Measurements from ENCODE around the gene RASA1. TPM values are rescaled to one million over a fixed set of nuclear protein-coding genes. Genes with fewer than 3 reads are reported as not detected.
"Not testable (repeated sequence)": the region's sequence is repeated elsewhere in the genome, so short reads cannot be mapped to it uniquely, and the experiment has no call there.

The RASA1 gene
- total RNA-seq (2014; rRNA removed; shearing (Covaris generic)) = 6.3 and 8.5 TPM in 2 replicates

- in situ Hi-C loops (cut with HindIII; ENCODE audit: low sequenced_read_pairs) = no loop called here
- DNase-seq (ENCODE audit: low spot score) = peak; percentile 96
Measured at GRCh38 chr5:87267574-87268125, at the start of gene RASA1. RASA1 (plus strand) TSS chr5:87267883; CDS start chr5:87268452, 569 bp downstream.

GRCh38 chr5:87229780-87230179 lies 37.9 kb upstream of the RASA1 start:
- no peak for DNase-seq (ENCODE audit: low spot score)
- in situ Hi-C loops (cut with HindIII; ENCODE audit: low sequenced_read_pairs) = no loop called here

- in situ Hi-C loops (cut with HindIII; ENCODE audit: low sequenced_read_pairs) = no loop called here
Measured at GRCh38 chr5:87231037-87231808, 36.5 kb upstream of the RASA1 start.

GRCh38 chr5:87233143-87233542 lies 34.5 kb upstream of the RASA1 start:
- in situ Hi-C loops (cut with HindIII; ENCODE audit: low sequenced_read_pairs) = no loop called here
- no peak for DNase-seq (ENCODE audit: low spot score)

More at GRCh38 chr5:87231037-87231808, 36.5 kb upstream of the RASA1 start:
- no peak for DNase-seq (ENCODE audit: low spot score)

DNA sequence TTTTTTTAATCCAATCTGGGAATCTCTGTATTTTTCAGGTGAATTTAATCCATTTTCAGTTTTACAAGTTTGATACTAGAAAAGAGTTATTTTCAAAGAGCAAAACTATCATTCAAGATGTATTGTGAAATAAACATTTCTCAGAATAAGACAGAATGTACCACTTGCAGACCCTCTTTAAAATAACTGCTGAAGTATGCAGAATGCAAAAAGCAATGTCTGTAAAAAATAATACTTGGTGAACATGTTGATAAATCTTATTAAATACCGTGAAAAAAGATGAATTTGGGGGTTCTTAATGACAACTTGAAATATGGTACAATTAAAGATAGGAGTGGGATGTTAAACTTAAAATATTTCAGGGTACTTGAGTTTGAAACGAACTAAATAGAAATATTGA lies 26.1 kb upstream of the RASA1 start:
- in situ Hi-C loops (cut with HindIII; ENCODE audit: low sequenced_read_pairs) = no loop called here
- no peak for DNase-seq (ENCODE audit: low spot score)

DNA sequence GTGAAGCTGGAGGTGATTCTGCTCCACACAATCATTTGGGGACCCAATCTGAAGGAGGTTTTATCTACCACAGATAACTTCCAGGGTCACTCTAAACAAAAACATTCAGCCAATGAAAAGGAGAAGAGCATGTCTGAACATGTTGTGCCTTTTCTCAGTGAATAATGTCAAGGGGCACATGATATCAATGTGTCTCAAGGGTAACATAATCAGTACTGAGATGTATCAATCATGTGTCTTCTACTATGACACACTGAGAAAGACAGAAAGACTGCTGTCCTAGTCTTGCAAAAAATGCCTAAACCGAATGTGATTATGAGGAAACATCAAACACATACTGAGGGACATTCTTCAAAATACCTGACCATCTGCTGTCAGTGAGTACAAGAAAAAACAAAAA lies 25.4 kb upstream of the RASA1 start:
- no peak for DNase-seq (ENCODE audit: low spot score)
- in situ Hi-C loops (cut with HindIII; ENCODE audit: low sequenced_read_pairs) = no loop called here

GRCh38 chr5:87243161-87243844 lies 24.4 kb upstream of the RASA1 start:
- in situ Hi-C loops (cut with HindIII; ENCODE audit: low sequenced_read_pairs) = no loop called here

DNA sequence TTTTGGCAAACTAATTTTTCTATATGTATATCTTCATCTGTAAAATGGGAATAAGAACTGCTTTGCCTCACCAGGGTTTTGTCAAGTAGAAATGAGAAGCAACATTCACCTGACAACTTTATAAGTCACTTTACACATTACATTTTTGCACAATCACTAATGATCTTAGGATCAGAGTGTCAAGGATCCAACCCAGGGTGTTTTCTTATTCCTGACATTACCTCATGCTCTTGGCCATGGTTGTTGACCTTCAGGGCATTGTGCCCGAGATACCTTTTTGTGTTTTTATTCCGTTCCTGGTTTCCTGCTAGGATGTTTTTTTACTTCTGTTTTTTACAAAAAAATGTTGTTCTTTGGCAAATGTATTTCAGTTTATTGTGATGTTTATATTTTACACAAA lies 22.2 kb upstream of the RASA1 start:
- DNase-seq (ENCODE audit: low spot score) = no peak
- in situ Hi-C loops (cut with HindIII; ENCODE audit: low sequenced_read_pairs) = no loop called here

More at GRCh38 chr5:87243161-87243844, 24.4 kb upstream of the RASA1 start:
- no peak for DNase-seq (ENCODE audit: low spot score)

GRCh38 chr5:87246061-87246460 lies 21.6 kb upstream of the RASA1 start:
- DNase-seq (ENCODE audit: low spot score) = peak; percentile 47
- in situ Hi-C loops (cut with HindIII; ENCODE audit: low sequenced_read_pairs) = no loop called here

DNA sequence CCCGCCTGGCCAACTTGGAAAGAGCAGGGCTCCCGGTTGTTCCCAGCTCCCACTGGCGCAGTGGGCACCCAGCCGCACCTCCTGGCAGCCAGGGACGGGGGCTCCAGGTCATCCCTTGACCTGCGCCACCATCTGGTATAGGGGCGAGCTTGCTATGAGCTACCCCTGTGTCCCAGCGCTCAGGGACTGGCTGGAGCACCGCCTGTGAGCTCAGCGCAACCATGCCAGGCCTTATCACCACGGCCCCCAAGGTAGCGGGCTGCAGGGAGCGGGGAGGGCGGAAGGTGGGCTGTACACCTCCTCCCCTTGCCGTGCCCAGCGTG lies 15.4 kb upstream of the RASA1 start:
- no peak for DNase-seq (ENCODE audit: low spot score)
- in situ Hi-C loops (cut with HindIII; ENCODE audit: low sequenced_read_pairs) = no loop called here

- no peak for DNase-seq (ENCODE audit: low spot score)
- in situ Hi-C loops (cut with HindIII; ENCODE audit: low sequenced_read_pairs) = no loop called here
Measured at GRCh38 chr5:87254035-87254434, 13.6 kb upstream of the RASA1 start.

DNA sequence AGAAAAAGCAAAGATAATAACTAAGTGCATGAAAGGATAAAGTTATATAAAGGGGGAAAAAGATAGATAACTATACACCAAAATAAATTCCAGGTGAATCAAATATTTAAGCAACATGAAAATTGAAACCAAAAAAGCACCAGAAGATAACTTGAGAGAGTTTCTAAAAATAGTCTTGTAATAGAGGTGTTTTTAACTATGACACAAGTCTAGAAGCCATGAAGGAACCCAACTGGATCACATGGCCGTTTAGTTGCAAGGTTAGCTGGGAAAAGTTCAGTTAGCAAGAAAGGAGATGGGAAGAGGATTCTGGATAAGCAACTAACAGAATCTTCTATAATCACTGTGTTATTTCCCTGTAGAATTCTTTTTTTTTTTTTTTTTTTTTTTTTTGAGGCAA lies 9.2 kb upstream of the RASA1 start:
- in situ Hi-C loops (cut with HindIII; ENCODE audit: low sequenced_read_pairs) = no loop called here

GRCh38 chr5:87260604-87261192 lies 7.0 kb upstream of the RASA1 start:
- in situ Hi-C loops (cut with HindIII; ENCODE audit: low sequenced_read_pairs) = no loop called here
- no peak for DNase-seq (ENCODE audit: low spot score)

More for the DNA sequence above, 9.2 kb upstream of the RASA1 start:
- DNase-seq (ENCODE audit: low spot score) = no peak

GRCh38 chr5:87263498-87263897 lies 4.2 kb upstream of the RASA1 start:
- DNase-seq (ENCODE audit: low spot score) = no peak
- in situ Hi-C loops (cut with HindIII; ENCODE audit: low sequenced_read_pairs) = no loop called here

DNA sequence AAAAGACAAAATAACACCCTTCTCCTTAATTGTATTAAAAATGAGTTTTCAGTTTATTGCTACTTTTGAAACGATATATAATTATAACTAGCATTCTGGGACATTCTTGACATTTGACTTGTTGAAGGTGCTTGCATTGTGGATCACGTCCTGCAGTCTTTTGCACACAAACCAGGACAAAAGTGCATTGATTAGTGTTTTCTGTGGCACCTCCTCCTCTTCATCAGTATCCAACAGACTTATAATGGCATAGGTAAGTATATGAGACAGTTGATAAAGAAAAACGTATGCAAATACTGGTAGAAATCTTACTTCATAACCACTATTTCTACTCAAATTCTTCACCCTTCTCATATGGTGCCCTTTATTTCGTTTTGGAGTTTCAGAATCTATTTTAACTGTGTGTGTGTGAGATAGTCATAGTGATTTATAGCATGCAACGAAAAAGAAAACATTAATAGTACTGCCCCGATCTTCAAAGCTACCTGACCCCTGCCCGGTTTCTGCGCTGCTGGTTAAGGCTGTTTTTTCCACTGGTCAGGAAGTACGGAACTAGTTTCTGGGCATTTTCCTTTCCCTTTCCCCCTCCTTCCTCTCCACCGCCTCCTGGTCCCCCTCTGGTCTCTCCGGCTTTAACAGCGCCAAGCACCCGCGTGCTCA lies 639 bp upstream of the RASA1 start:
- in situ Hi-C loops (cut with HindIII; ENCODE audit: low sequenced_read_pairs) = no loop called here
- DNase-seq (ENCODE audit: low spot score) = no peak

GRCh38 chr5:87268126-87268969 lies 665 bp downstream of the RASA1 start:
- in situ Hi-C loops (cut with HindIII; ENCODE audit: low sequenced_read_pairs) = no loop called here
- DNase-seq (ENCODE audit: low spot score) = peak; percentile 79

- in situ Hi-C loops (cut with HindIII; ENCODE audit: low sequenced_read_pairs) = no loop called here
Measured at GRCh38 chr5:87268970-87269377, 1.3 kb downstream of the RASA1 start.

GRCh38 chr5:87270888-87271287 lies 3.2 kb downstream of the RASA1 start:
- in situ Hi-C loops (cut with HindIII; ENCODE audit: low sequenced_read_pairs) = not testable (repeated sequence)

More at GRCh38 chr5:87268970-87269377, 1.3 kb downstream of the RASA1 start:
- no peak for DNase-seq (ENCODE audit: low spot score)

DNA sequence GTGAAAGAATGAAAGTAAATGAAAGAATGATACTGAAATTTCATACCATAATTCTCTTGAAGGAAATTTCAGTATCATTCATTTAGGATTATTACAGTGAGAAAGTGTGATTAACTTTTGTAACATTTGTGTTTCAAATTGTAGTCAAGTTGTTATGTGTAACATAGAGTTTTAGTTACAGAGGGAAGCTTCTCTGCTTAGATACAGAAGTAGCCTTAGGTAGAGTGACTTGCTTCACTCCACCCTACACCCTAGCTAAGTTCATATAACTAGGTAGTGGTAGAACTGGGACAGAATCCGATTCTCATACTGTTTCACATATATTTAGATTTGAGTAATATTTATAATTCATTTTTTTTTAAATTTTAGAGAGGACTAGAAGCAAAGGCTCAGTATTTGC lies 9.0 kb downstream of the RASA1 start:
- no peak for DNase-seq (ENCODE audit: low spot score)
- in situ Hi-C loops (cut with HindIII; ENCODE audit: low sequenced_read_pairs) = no loop called here

More at GRCh38 chr5:87270888-87271287, 3.2 kb downstream of the RASA1 start:
- DNase-seq (ENCODE audit: low spot score) = not testable (repeated sequence)

Data from G401 (cell line).